Astrocyte (in vitro differentiated cells and primary cell): Measurements from ENCODE around the gene NCAM1. TPM values are rescaled to one million over a fixed set of nuclear protein-coding genes. Genes with fewer than 3 reads are reported as not detected.

Experiments
- DNase-seq: peaks from one replicate; pipeline ENCODE4 v3.0.0-alpha.2; 2010; ENCODE audit warnings: low read depth
- FAIRE-seq: peaks from 2 replicates; lab custom pipeline; 2011; peaks lifted over from hg19 to GRCh38; lab: Jason Lieb, UNC
- H2AFZ ChIP-seq: 2 replicates; pipeline ENCODE4 v1.6.0; 2012; ENCODE audit warnings: low read depth, low read length, inconsistent platforms
- H3K27ac ChIP-seq: 2 replicates; pipeline ENCODE4 v1.5.1; 2011; ENCODE audit warnings: low read depth, low read length, inconsistent platforms
- H3K27me3 ChIP-seq: 2 replicates; pipeline ENCODE4 v1.6.0; 2011; ENCODE audit warnings: low read length, inconsistent platforms; ENCODE audit not compliant: insufficient read depth
- H3K36me3 ChIP-seq: 2 replicates; pipeline ENCODE4 v1.5.1; 2011; ENCODE audit warnings: low read length, inconsistent platforms; ENCODE audit not compliant: insufficient read depth
- H3K4me1 ChIP-seq: 2 replicates; pipeline ENCODE4 v1.5.1; 2011; ENCODE audit warnings: low read length, inconsistent platforms; ENCODE audit not compliant: insufficient read depth
- H3K4me2 ChIP-seq: 2 replicates; pipeline ENCODE4 v1.6.0; 2012; ENCODE audit warnings: low read length, inconsistent platforms
- H3K4me3 ChIP-seq: 2 replicates; pipeline ENCODE4 v1.5.1; 2011; ENCODE audit warnings: low read depth, mild to moderate bottlenecking, low read length, inconsistent platforms; ENCODE audit not compliant: insufficient read depth
- H3K79me2 ChIP-seq: 2 replicates; pipeline ENCODE4 v1.6.0; 2012; ENCODE audit warnings: mild to moderate bottlenecking, low read length, inconsistent platforms; ENCODE audit not compliant: insufficient read depth
- H3K9ac ChIP-seq: 2 replicates; pipeline ENCODE4 v1.6.0; 2012; ENCODE audit warnings: mild to moderate bottlenecking, low read length, inconsistent platforms
- H3K9me3 ChIP-seq: 2 replicates; pipeline ENCODE4 v1.5.1; 2012; ENCODE audit warnings: low read depth, mild to moderate bottlenecking, low read length, inconsistent platforms; ENCODE audit not compliant: insufficient read depth
- H4K20me1 ChIP-seq: 2 replicates; pipeline ENCODE4 v1.6.0; 2012; ENCODE audit warnings: low read length, inconsistent platforms; ENCODE audit not compliant: insufficient read depth
- H3K27ac Mint-ChIP-seq: one replicate; pipeline ENCODE4 v1.8.0; 2021; ENCODE audit warnings: mild to moderate bottlenecking, mixed read lengths; ENCODE audit not compliant: unreplicated experiment
- H3K27me3 Mint-ChIP-seq: one replicate; pipeline ENCODE4 v1.8.0; 2021; ENCODE audit warnings: low read depth, mixed read lengths; ENCODE audit not compliant: unreplicated experiment
- H3K36me3 Mint-ChIP-seq: one replicate; pipeline ENCODE4 v1.8.0; 2021; ENCODE audit warnings: low read depth, mixed read lengths; ENCODE audit not compliant: unreplicated experiment
- H3K4me1 Mint-ChIP-seq: one replicate; pipeline ENCODE4 v1.8.0; 2021; ENCODE audit warnings: low read depth, mixed read lengths; ENCODE audit not compliant: unreplicated experiment
- H3K4me3 Mint-ChIP-seq: one replicate; pipeline ENCODE4 v1.8.0; 2021; ENCODE audit warnings: mild to moderate bottlenecking, moderate library complexity, mixed read lengths; ENCODE audit not compliant: unreplicated experiment
- H3K9me3 Mint-ChIP-seq: one replicate; pipeline ENCODE4 v1.8.0; 2021; ENCODE audit warnings: mild to moderate bottlenecking, mixed read lengths; ENCODE audit not compliant: unreplicated experiment
- EZH2 ChIP-seq: IDR thresholded peaks from 2 replicates; pipeline ENCODE4 v1.6.1; 2012; ENCODE audit warnings: mild to moderate bottlenecking, low read length, inconsistent platforms; ENCODE audit not compliant: insufficient read depth
- total RNA-seq: library from RNA; stranded (reverse); gene quantifications from 2 replicates; pipeline ENCODE4 v1.2.1, GENCODE V29; 2021
- TF ChIP-seq, protein P1 (sequence below): IDR thresholded peaks from 2 replicates; pipeline ENCODE4 v1.5.1; 2011; ENCODE audit warnings: low read depth, mild to moderate bottlenecking, inconsistent platforms, low read length, moderate library complexity; ENCODE audit not compliant: insufficient read depth

NCAM1 gene
- total RNA-seq, 1 donor from 2014 or later: 17.4 TPM

DNA sequence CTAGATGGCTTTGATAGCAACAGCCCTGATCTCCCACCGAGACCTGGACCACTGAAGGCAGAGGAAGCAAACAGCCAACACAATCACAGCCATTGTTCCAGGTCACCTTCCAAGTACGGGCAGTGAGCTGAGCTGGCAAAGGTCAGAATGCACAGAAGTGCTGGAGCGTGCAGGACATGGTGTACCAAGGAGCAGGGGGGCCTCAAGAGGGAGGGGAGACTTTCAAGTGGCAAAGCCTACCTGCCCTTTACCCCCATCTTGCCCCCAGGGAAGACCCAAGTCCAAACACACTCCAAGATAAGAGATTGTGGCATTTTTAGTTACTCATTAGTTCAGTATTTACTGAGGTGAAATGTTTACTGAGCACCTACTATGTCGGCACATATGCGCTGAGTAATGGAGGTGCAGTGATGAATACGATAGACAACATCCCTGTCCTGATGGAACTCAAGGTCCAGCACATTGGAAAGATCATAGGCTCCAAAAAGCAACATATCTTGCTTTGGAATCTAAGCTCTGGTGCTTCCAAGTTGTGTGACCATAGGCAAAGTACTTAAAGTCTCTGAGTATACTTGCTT, 327.2 kb downstream of the NCAM1 start:
- Histone ChIP-seq H3K36me3 (no peaks in the 10 kb centered on the region), H3K4me3 (no peak overlapping the region), H3K27ac (no peak overlapping the region), H4K20me1 (no peaks in the 10 kb centered on the region), H3K9me3 (no peaks in the 10 kb centered on the region), H3K4me2 (no peak overlapping the region), H3K9ac (no peak overlapping the region), H3K4me1 (no peaks in the 10 kb centered on the region), H2AFZ (no peak overlapping the region), H3K79me2 (no peaks in the 10 kb centered on the region), H3K27me3 (peaks cover 5% of the 10 kb centered on the region)
- TF ChIP-seq EZH2: no peak
- TF ChIP-seq, protein P1, sequence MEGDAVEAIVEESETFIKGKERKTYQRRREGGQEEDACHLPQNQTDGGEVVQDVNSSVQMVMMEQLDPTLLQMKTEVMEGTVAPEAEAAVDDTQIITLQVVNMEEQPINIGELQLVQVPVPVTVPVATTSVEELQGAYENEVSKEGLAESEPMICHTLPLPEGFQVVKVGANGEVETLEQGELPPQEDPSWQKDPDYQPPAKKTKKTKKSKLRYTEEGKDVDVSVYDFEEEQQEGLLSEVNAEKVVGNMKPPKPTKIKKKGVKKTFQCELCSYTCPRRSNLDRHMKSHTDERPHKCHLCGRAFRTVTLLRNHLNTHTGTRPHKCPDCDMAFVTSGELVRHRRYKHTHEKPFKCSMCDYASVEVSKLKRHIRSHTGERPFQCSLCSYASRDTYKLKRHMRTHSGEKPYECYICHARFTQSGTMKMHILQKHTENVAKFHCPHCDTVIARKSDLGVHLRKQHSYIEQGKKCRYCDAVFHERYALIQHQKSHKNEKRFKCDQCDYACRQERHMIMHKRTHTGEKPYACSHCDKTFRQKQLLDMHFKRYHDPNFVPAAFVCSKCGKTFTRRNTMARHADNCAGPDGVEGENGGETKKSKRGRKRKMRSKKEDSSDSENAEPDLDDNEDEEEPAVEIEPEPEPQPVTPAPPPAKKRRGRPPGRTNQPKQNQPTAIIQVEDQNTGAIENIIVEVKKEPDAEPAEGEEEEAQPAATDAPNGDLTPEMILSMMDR: no peak
- peak overlapping the region; percentile 75 for H3K27ac Mint-ChIP-seq
- DNase-seq (no peak), FAIRE-seq (no peak)
- no peaks in the 10 kb centered on the region for H3K36me3 Mint-ChIP-seq
- H3K4me1 Mint-ChIP-seq: peaks cover 15% of the 10 kb centered on the region
- H3K27me3 Mint-ChIP-seq: peaks cover 2% of the 10 kb centered on the region
- no peaks in the 10 kb centered on the region for H3K9me3 Mint-ChIP-seq
- H3K4me3 Mint-ChIP-seq: no peak overlapping the region

- Mint-ChIP-seq H3K4me3 (no peak overlapping the region), H3K36me3 (no peaks in the 10 kb centered on the region), H3K27ac (no peak overlapping the region), H3K27me3 (peaks cover 5% of the 10 kb centered on the region), H3K4me1 (peaks cover 15% of the 10 kb centered on the region), H3K9me3 (no peaks in the 10 kb centered on the region)
- no peaks in the 10 kb centered on the region for H3K4me1 ChIP-seq
- H3K27ac ChIP-seq: no peak overlapping the region
- H4K20me1 ChIP-seq: no peaks in the 10 kb centered on the region
- H3K36me3 ChIP-seq: no peaks in the 10 kb centered on the region
- H3K4me2 ChIP-seq: no peak overlapping the region
- H2AFZ ChIP-seq: no peak overlapping the region
- DNase-seq: peak; percentile 4
- no peak overlapping the region for H3K9ac ChIP-seq
- H3K9me3 ChIP-seq: no peaks in the 10 kb centered on the region
- H3K79me2 ChIP-seq: no peaks in the 10 kb centered on the region
- peak; percentile 5 for FAIRE-seq
- H3K4me3 ChIP-seq: no peak overlapping the region
- H3K27me3 ChIP-seq: peaks cover 10% of the 10 kb centered on the region
- TF ChIP-seq EZH2: no peak
- TF ChIP-seq, protein P1: peak; percentile 90
These were observed 328.4 kb downstream of the NCAM1 start for GRCh38 chr11:113289431-113290187.

GRCh38 chr11:113293936-113294335, 332.7 kb downstream of the NCAM1 start:
- no peaks in the 10 kb centered on the region for H3K36me3 ChIP-seq
- H2AFZ ChIP-seq: no peak overlapping the region
- no peaks in the 10 kb centered on the region for H3K36me3 Mint-ChIP-seq
- no peaks in the 10 kb centered on the region for H3K9me3 ChIP-seq
- no peak overlapping the region for H3K4me3 ChIP-seq
- no peaks in the 10 kb centered on the region for H3K4me1 ChIP-seq
- H3K27ac Mint-ChIP-seq: no peak overlapping the region
- DNase-seq: no peak
- FAIRE-seq: no peak
- no peak overlapping the region for H3K4me3 Mint-ChIP-seq
- H3K9me3 Mint-ChIP-seq: no peaks in the 10 kb centered on the region
- no peak overlapping the region for H3K27ac ChIP-seq
- H3K79me2 ChIP-seq: no peaks in the 10 kb centered on the region
- peaks cover 7% of the 10 kb centered on the region for H3K27me3 ChIP-seq
- H3K9ac ChIP-seq: no peak overlapping the region
- H4K20me1 ChIP-seq: no peaks in the 10 kb centered on the region
- H3K4me1 Mint-ChIP-seq: peaks cover 6% of the 10 kb centered on the region
- peaks cover 3% of the 10 kb centered on the region for H3K27me3 Mint-ChIP-seq
- no peak for TF ChIP-seq EZH2
- TF ChIP-seq, protein P1: no peak
- no peak overlapping the region for H3K4me2 ChIP-seq
